Mesendoderm (in vitro differentiated cells): Measurements from ENCODE around the gene KDSR.

Source experiments
- DNase-seq: peaks from one replicate; pipeline ENCODE4 v3.0.0; 2013
- H2AK5ac ChIP-seq: 2 replicates; pipeline ENCODE4 v1.6.1; 2013; ENCODE audit warnings: low read length, inconsistent platforms
- H2BK120ac ChIP-seq: 2 replicates; pipeline ENCODE4 v1.6.1; 2013; ENCODE audit warnings: low read depth, mild to moderate bottlenecking, low read length, moderate library complexity, mixed read lengths
- H2BK15ac ChIP-seq: replicated peaks from 2 replicates; pipeline ENCODE4 v1.6.1; 2013; ENCODE audit warnings: low read depth, mild to moderate bottlenecking, moderate library complexity
- H2BK5ac ChIP-seq: 2 replicates; pipeline ENCODE4 v1.6.1; 2013; ENCODE audit warnings: low read length, inconsistent platforms
- H3K18ac ChIP-seq: 2 replicates; pipeline ENCODE4 v1.6.1; 2013; ENCODE audit warnings: mild to moderate bottlenecking, low read length, mixed read lengths
- H3K23ac ChIP-seq: one replicate; pipeline ENCODE4 v1.6.1; 2013; ENCODE audit warnings: low read length
- H3K27ac ChIP-seq: 2 replicates; pipeline ENCODE4 v1.5.1; 2013; ENCODE audit warnings: low read depth, mild to moderate bottlenecking, inconsistent platforms, low read length, moderate library complexity
- H3K27me3 ChIP-seq: 2 replicates; pipeline ENCODE4 v1.6.1; 2013; ENCODE audit warnings: low read length, control low read depth, mild to moderate bottlenecking, inconsistent platforms; ENCODE audit not compliant: insufficient read depth, poor library complexity
- H3K36me3 ChIP-seq: 2 replicates; pipeline ENCODE4 v1.6.1; 2013; ENCODE audit warnings: low read length, inconsistent platforms; ENCODE audit not compliant: control insufficient read depth, insufficient read depth
- H3K4ac ChIP-seq: one replicate; pipeline ENCODE4 v1.6.1; 2013; ENCODE audit warnings: low read depth, mild to moderate bottlenecking, low read length, moderate library complexity
- H3K4me1 ChIP-seq: 2 replicates; pipeline ENCODE4 v1.6.1; 2013; ENCODE audit warnings: low read depth, low read length, inconsistent platforms; ENCODE audit not compliant: control insufficient read depth
- H3K4me2 ChIP-seq: 2 replicates; pipeline ENCODE4 v1.6.1; 2013; ENCODE audit warnings: low read length
- H3K4me3 ChIP-seq: 2 replicates; pipeline ENCODE4 v1.5.1; 2013; ENCODE audit warnings: mild to moderate bottlenecking, low read length
- H3K56ac ChIP-seq: one replicate; pipeline ENCODE4 v1.6.1; 2013; ENCODE audit warnings: low read length
- H3K79me1 ChIP-seq: 2 replicates; pipeline ENCODE4 v1.6.1; 2013; ENCODE audit warnings: low read length, inconsistent platforms
- H3K79me2 ChIP-seq: 2 replicates; pipeline ENCODE4 v1.6.1; 2013; ENCODE audit warnings: mild to moderate bottlenecking, low read length; ENCODE audit not compliant: control insufficient read depth, insufficient read depth
- H3K9ac ChIP-seq: 2 replicates; pipeline ENCODE4 v1.6.1; 2013; ENCODE audit warnings: low read length, inconsistent platforms
- H4K5ac ChIP-seq: one replicate; pipeline ENCODE4 v1.6.1; 2013; ENCODE audit warnings: low read length
- H4K8ac ChIP-seq: one replicate; pipeline ENCODE4 v1.6.1; 2013; ENCODE audit warnings: low read depth, mild to moderate bottlenecking, control low read depth, low read length, moderate library complexity
- WGBS: extraction: QIAGEN DNeasy Blood & Tissue Kit; methylation state at CpG from one replicate; pipeline ENCODE4 v1.1.7; 2013; ENCODE audit warnings: low lambda C conversion rate, missing lambda C conversion rate; ENCODE audit not compliant: insufficient coverage; ENCODE audit errors: extremely low coverage; 5-methylcytosine and 5-hydroxymethylcytosine counted together

Gene KDSR

DNA sequence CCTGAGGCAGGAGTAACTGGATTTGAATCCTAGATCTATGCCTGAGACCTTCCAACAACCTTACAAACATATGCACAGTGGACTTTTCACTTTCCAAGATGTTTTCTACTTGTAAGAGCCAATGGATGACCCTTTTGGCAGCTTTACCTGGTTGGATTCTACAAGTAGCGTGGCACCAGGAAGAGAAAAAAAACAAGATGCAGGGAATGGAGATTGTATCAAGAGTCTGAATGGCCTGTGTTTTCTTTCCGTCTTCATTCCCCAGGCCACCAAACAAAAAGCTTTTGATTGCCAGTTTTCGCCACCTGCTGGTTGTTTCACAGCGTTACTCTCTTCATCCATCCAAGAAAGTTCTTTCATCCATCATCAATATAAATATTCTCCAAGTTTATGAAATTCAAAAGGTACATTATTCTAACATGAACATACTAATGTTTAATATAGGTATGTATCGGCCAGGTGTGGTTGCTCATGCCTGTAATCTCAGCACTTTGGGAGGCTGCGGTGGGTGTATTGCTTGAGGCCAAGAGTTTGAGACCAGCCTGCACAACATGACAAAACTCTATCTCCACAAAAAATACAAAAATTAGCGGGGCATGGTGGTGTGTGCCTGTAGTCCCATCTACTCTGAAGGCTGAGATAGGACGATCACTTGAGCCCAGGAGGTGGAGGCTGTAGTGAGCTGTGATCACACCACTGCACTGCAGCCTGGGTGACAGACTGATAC lies 43.9 kb downstream of the KDSR start:
- peak; percentile 72 for DNase-seq
- peak overlapping the region; percentile 29 for H3K9ac ChIP-seq
- H3K27me3 ChIP-seq, result peaks cover 11% of the 10 kb centered on the region
- H2AK5ac ChIP-seq, result no peak overlapping the region
- H3K27ac ChIP-seq, result no peak overlapping the region
- no peaks in the 10 kb centered on the region for H3K36me3 ChIP-seq
- no peak overlapping the region for H2BK120ac ChIP-seq
- no CpG with 5 or more reads among the region's 8 CpGs for WGBS
- no peak overlapping the region for H4K8ac ChIP-seq
- peak overlapping the region; percentile 49 for H3K56ac ChIP-seq
- peaks cover 3% of the 10 kb centered on the region for H3K4me1 ChIP-seq
- H3K4me3 ChIP-seq, result no peak overlapping the region
- H3K23ac ChIP-seq, result no peak overlapping the region
- no peak overlapping the region for H3K4me2 ChIP-seq
- H3K79me1 ChIP-seq, result no peaks in the 10 kb centered on the region
- H4K5ac ChIP-seq, result no peak overlapping the region
- H3K4ac ChIP-seq, result no peak overlapping the region
- no peak overlapping the region for H2BK5ac ChIP-seq
- H3K79me2 ChIP-seq, result no peaks in the 10 kb centered on the region
- no peak overlapping the region for H2BK15ac ChIP-seq
- no peak overlapping the region for H3K18ac ChIP-seq

DNA sequence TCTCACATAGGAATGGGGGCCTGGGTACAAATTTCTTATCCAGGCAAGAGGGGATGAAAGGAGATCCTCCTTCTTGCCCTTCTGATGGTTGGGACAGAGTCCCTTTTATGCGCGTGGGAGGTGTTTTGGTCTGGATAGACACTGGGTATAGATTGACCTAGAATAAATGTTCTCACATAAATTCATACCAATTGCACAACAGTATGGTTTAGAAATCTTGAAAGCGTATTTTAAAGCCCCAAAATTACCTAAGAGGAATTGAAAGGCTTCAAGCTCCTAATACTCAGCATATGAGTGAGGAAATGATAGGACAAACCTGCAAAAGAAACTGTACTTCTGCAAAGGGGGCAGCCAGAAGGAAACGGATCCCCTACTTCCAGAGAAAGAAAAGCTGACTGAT lies 44.8 kb downstream of the KDSR start:
- H2BK15ac ChIP-seq, result no peak overlapping the region
- no peak for DNase-seq
- no peak overlapping the region for H2AK5ac ChIP-seq
- H3K79me2 ChIP-seq, result no peaks in the 10 kb centered on the region
- H2BK5ac ChIP-seq, result no peak overlapping the region
- H3K4me2 ChIP-seq, result no peak overlapping the region
- no peak overlapping the region for H3K18ac ChIP-seq
- H2BK120ac ChIP-seq, result no peak overlapping the region
- peaks cover 3% of the 10 kb centered on the region for H3K4me1 ChIP-seq
- H3K4me3 ChIP-seq, result no peak overlapping the region
- H4K5ac ChIP-seq, result no peak overlapping the region
- H3K27ac ChIP-seq, result no peak overlapping the region
- H4K8ac ChIP-seq, result no peak overlapping the region
- H3K23ac ChIP-seq, result no peak overlapping the region
- no peaks in the 10 kb centered on the region for H3K79me1 ChIP-seq
- no peak overlapping the region for H3K4ac ChIP-seq
- no peaks in the 10 kb centered on the region for H3K36me3 ChIP-seq
- no peak overlapping the region for H3K9ac ChIP-seq
- no peak overlapping the region for H3K56ac ChIP-seq
- H3K27me3 ChIP-seq, result peaks cover 13% of the 10 kb centered on the region
- WGBS, result no CpG with 5 or more reads among the region's 4 CpGs

DNA sequence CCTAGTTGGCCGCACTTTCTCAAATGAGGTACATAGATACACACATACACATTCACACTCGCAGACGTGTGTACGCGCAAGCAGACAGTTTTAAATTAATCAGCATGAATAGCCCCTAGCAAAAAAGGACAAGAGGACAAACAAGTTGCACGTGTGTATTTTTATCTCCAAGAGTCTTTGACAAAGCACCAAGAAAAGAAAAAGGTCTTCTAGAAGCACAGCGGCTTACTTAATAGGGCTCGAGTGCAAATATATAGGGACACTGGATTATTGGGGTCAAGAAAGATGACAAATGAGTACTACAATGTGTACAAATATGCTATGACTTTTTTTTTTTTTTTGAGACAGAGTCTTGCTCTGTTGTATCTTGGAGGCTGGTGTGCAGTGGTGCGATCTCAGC lies 45.7 kb downstream of the KDSR start:
- Histone ChIP-seq H3K4me1 (peaks cover 3% of the 10 kb centered on the region), H3K79me1 (no peaks in the 10 kb centered on the region), H3K4me2 (no peak overlapping the region), H3K79me2 (no peaks in the 10 kb centered on the region), H2BK120ac (no peak overlapping the region), H3K36me3 (no peaks in the 10 kb centered on the region), H4K5ac (no peak overlapping the region), H2BK5ac (no peak overlapping the region), H3K27ac (no peak overlapping the region), H3K23ac (no peak overlapping the region), H3K4me3 (no peak overlapping the region), H3K9ac (no peak overlapping the region), H3K4ac (no peak overlapping the region), H4K8ac (no peak overlapping the region), H2BK15ac (no peak overlapping the region), H3K56ac (no peak overlapping the region), H2AK5ac (no peak overlapping the region), H3K27me3 (peaks cover 13% of the 10 kb centered on the region), H3K18ac (no peak overlapping the region)
- no peak for DNase-seq
- WGBS, result no CpG with 5 or more reads among the region's 9 CpGs

DNA sequence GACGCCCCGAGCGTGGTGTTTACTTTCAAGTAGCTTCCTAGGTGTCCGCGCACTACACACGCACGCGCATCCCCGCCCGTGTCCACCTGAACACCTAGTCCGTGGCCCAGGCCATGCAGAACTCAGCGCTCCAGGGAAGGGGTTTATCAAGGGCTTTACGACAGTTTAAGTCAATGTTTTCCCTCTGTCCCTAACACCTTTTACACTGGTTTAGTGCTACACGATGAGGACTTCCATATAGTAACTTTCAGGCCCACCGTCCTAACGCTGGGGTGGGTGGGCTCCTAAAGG lies 46.1 kb downstream of the KDSR start:
- no CpG with 5 or more reads among the region's 16 CpGs for WGBS
- peaks cover 3% of the 10 kb centered on the region for H3K4me1 ChIP-seq
- peak overlapping the region; percentile 39 for H3K4me3 ChIP-seq
- peak overlapping the region; percentile 24 for H3K23ac ChIP-seq
- H3K36me3 ChIP-seq, result no peaks in the 10 kb centered on the region
- H3K9ac ChIP-seq, result peak overlapping the region; percentile 78
- H2BK5ac ChIP-seq, result no peak overlapping the region
- peak overlapping the region; percentile 79 for H3K4me2 ChIP-seq
- H4K8ac ChIP-seq, result no peak overlapping the region
- no peak overlapping the region for H2BK15ac ChIP-seq
- H2AK5ac ChIP-seq, result no peak overlapping the region
- H3K27me3 ChIP-seq, result peaks cover 13% of the 10 kb centered on the region
- H3K4ac ChIP-seq, result no peak overlapping the region
- H3K79me1 ChIP-seq, result no peaks in the 10 kb centered on the region
- H3K79me2 ChIP-seq, result no peaks in the 10 kb centered on the region
- no peak overlapping the region for H3K18ac ChIP-seq
- H3K56ac ChIP-seq, result peak overlapping the region; percentile 91
- H4K5ac ChIP-seq, result no peak overlapping the region
- no peak overlapping the region for H2BK120ac ChIP-seq
- H3K27ac ChIP-seq, result no peak overlapping the region
- peak; percentile 19 for DNase-seq

DNA sequence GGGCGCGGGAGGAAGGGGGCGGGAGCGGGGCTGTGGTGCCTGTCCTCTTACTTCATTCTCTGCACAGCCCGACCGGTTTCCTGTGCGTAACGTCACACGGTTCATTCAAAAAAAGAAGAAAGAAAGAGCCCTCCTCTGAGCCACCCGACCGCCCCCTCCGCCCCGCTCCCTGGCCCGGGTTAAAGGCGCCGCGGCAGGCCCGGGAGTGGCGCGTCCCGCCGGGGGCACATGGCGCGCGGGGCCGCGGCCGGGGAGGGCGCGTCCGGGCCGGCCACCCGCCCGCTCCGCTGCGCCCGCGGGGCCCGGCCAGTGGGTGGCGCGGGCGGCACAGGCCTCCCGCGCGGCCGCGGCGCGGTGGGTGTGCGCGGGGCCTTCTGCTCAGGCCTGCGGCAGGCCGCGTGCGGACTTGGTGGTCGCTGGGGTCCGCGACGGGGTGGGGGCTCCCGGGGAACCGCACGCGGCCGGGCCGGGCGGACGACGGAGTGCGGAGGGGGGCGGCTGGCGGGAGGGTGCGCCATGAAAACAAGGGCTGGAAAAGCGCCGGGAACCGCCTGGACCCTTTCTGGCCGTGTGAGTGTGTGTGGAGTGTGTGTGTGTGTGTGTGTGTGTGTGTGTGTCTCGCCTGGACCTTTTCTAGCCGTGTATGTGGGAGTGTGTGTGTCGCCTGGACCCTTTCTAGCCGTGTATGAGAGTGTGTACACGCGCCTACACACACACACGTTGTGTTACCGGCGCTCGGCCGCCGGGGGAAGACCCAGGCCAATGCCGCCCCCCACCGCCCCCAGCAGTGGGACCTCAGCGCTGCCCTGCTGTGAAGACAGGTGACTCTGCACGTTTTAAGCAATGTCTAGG lies 46.7 kb downstream of the KDSR start:
- WGBS, result no CpG with 5 or more reads among the region's 92 CpGs
- H2AK5ac ChIP-seq, result no peak overlapping the region
- peak overlapping the region; percentile 96 for H3K18ac ChIP-seq
- H3K27me3 ChIP-seq, result peaks cover 13% of the 10 kb centered on the region
- DNase-seq, result peak; percentile 83
- peak overlapping the region; percentile 24 for H3K23ac ChIP-seq
- no peak overlapping the region for H2BK15ac ChIP-seq
- peak overlapping the region; percentile 78 for H3K9ac ChIP-seq
- H3K56ac ChIP-seq, result peak overlapping the region; percentile 91
- H4K8ac ChIP-seq, result peak overlapping the region; percentile 91
- no peak overlapping the region for H2BK5ac ChIP-seq
- H3K4me1 ChIP-seq, result peaks cover 3% of the 10 kb centered on the region
- peak overlapping the region; percentile 36 for H3K27ac ChIP-seq
- H3K4me2 ChIP-seq, result peak overlapping the region; percentile 79
- H3K79me2 ChIP-seq, result no peaks in the 10 kb centered on the region
- peak overlapping the region; percentile 90 for H3K4ac ChIP-seq
- no peaks in the 10 kb centered on the region for H3K79me1 ChIP-seq
- H3K4me3 ChIP-seq, result peak overlapping the region; percentile 39
- H2BK120ac ChIP-seq, result peak overlapping the region; percentile 17
- no peaks in the 10 kb centered on the region for H3K36me3 ChIP-seq
- no peak overlapping the region for H4K5ac ChIP-seq
